K562 (cell line): Measurements from ENCODE around the gene NOM1. TPM values are rescaled to one million over a fixed set of nuclear protein-coding genes. Genes with fewer than 3 reads are reported as not detected.

Experiments
- AFF1 ChIP-seq, 2 experiments: fragments of 450-650 bp; IDR thresholded peaks; 2 replicates each; pipeline ENCODE4 v1.6.1; 2018; ENCODE audit warnings: mild to moderate bottlenecking in 2 of 2, low read depth in 1 of 2; ENCODE audit not compliant: partially characterized antibody in 2 of 2
- GMEB1 ChIP-seq: fragments of 250-450 bp; sonication (Bioruptor Pico); IDR thresholded peaks from 2 replicates; pipeline ENCODE4 v1.4.0; 2020; ENCODE audit warnings: mild to moderate bottlenecking
- HDAC2 ChIP-seq: fragments of 450-650 bp; IDR thresholded peaks from 2 replicates; pipeline ENCODE4 v1.6.1; 2016; ENCODE audit warnings: mild to moderate bottlenecking
- MAFG ChIP-seq: fragments of 450-650 bp; conservative IDR thresholded peaks from 2 replicates; pipeline ENCODE4 v1.6.1; 2016; ENCODE audit warnings: missing genetic modification characterization, missing compliant biosample characterization
- MAFK ChIP-seq: IDR thresholded peaks from 2 replicates; pipeline ENCODE4 v1.6.1; 2011; ENCODE audit warnings: low read length, improper control_type of control experiment
- MITF ChIP-seq: IDR thresholded peaks from 2 replicates; pipeline ENCODE4 v1.6.1; 2014; ENCODE audit warnings: antibody characterized with exemption
- SMAD4 ChIP-seq: fragments of 250-450 bp; sonication (Bioruptor Pico); conservative IDR thresholded peaks from 2 replicates; pipeline ENCODE4 v1.8.0; 2021; ENCODE audit warnings: inconsistent platforms, mild to moderate bottlenecking, moderate library complexity
- SP1 ChIP-seq: sonication (generic); formaldehyde crosslinking; IDR thresholded peaks from 2 replicates; pipeline ENCODE4 v1.8.1; 2022; ENCODE audit warnings: mild to moderate bottlenecking, missing genetic modification reagents
- STAT6 ChIP-seq: sonication (generic); formaldehyde crosslinking; IDR thresholded peaks from 2 replicates; pipeline ENCODE4 v1.8.1; 2023; ENCODE audit warnings: mild to moderate bottlenecking, missing genetic modification reagents
- TFE3 ChIP-seq: fragments of 450-650 bp; formaldehyde crosslinking; IDR thresholded peaks from 2 replicates; pipeline ENCODE4 v1.4.0; 2020; ENCODE audit warnings: mild to moderate bottlenecking, mixed read lengths
- ZNF232 ChIP-seq: sonication (generic); formaldehyde crosslinking; IDR thresholded peaks from 2 replicates; pipeline ENCODE4 v1.8.0; 2022; ENCODE audit warnings: mild to moderate bottlenecking, missing genetic modification reagents
- ZNF316 ChIP-seq: fragments of 450-650 bp; IDR thresholded peaks from 2 replicates; pipeline ENCODE4 v1.6.1; 2016
- ZNF644 ChIP-seq: fragments of 200-800 bp; sonication (Bioruptor generic); IDR thresholded peaks from 2 replicates; pipeline ENCODE4 v1.6.1; 2016; ENCODE audit warnings: low read depth, missing genetic modification characterization, missing compliant biosample characterization
- ZNF766 ChIP-seq: fragments of 200-800 bp; sonication (Bioruptor generic); conservative IDR thresholded peaks from 2 replicates; pipeline ENCODE4 v1.6.1; 2016; ENCODE audit warnings: missing genetic modification characterization, missing compliant biosample characterization
- polyA plus RNA-seq, 8 experiments: library from polyadenylated mRNA; depleted of rRNA in 4 of 8; stranded (reverse) in 5 of 8; unstranded in 3 of 8; fragments of >200 nt; fragmentation: Nextera tagmentation in 2 of 8; fragmentation: Illumina TruSeq in 1 of 8; extraction: Ambion mirVana in 2 of 8; extraction: Trizol in 1 of 8; gene quantifications; 2 replicates each; pipeline versions ENCODE4 v1.2.1 to v1.2.3, GENCODE V29; 2011 to 2014; ENCODE audit warnings: inconsistent platforms in 1 of 8, missing spikeins in 1 of 8
- total RNA-seq, 7 experiments: library from RNA; depleted of rRNA in 6 of 7; stranded (reverse); fragments of >200 nt in 6 of 7; fragmentation: Illumina TruSeq in 2 of 7; extraction: Trizol in 2 of 7; gene quantifications; 2 replicates each; pipeline versions ENCODE4 v1.2.1 to v1.2.3, GENCODE V29; 2011 to 2021; ENCODE audit warnings: low replicate concordance in 1 of 7

NOM1 gene
- total and polyA plus RNA-seq, 9 of the 15 experiments (the other 6 are each of a cell fraction or from before 2014, with no cell fraction given) = 6.8 to 47.3 (median 37.4) TPM

- TF ChIP-seq AFF1 (IDR thresholded peaks at IDR 0.05; ENCODE audit: low read depth in 1 of 2, partially characterized antibody in 2 of 2) (peak in 1 of 2 experiments; percentile 67), GMEB1 (CRISPR knock-in tag) (peak; percentile 44; the same call in 1 of the 2 replicates), HDAC2 (peak; percentile 61; the same call in 1 of the 2 replicates), ZNF316 (peak; percentile 94), SMAD4 (CRISPR knock-in tag) (peak; percentile 53; the same call in 1 of the 2 replicates), MAFK (peak; percentile 64; the same call in 1 of the 2 replicates), ZNF232 (CRISPR knock-in tag) (0 out of 2 replicates have a peak, but pooled peaks have one; percentile 47), ZNF766 (CRISPR knock-in tag) (peak; percentile 42; the same call in 1 of the 2 replicates), ZNF644 (tag) (0 out of 2 replicates have a peak, but pooled peaks have one; percentile 63), SP1 (CRISPR knock-in tag) (peak; percentile 33; the same call in 1 of the 2 replicates), MITF (peak; percentile 69; the same call in 1 of the 2 replicates), MAFG (tag) (peak; percentile 85), STAT6 (CRISPR knock-in tag) (0 out of 2 replicates have a peak, but pooled peaks have one; percentile 18), TFE3 (CRISPR knock-in tag) (peak; percentile 99)
Observed at GRCh38 chr7:156920487-156921373, 28.8 kb upstream of the NOM1 start (continued).
